H1 (cell line): Measurements from ENCODE around the gene ARHGAP24. TPM values are rescaled to one million over a fixed set of nuclear protein-coding genes. Genes with fewer than 3 reads are reported as not detected.

ENCODE experiments used
- BCL11A ChIP-seq, 2 experiments: IDR thresholded peaks; one replicate each; pipeline ENCODE4 v1.6.1; 2011; ENCODE audit warnings: low read depth in 2 of 2, low read length in 2 of 2, mild to moderate bottlenecking in 2 of 2
- CHD1 ChIP-seq: IDR thresholded peaks from 2 replicates; pipeline ENCODE4 v1.6.1; 2012; ENCODE audit warnings: low read depth, low read length, improper control_type of control experiment
- CHD7 ChIP-seq: fragments of 300-600 bp; sonication (generic); IDR thresholded peaks from 2 replicates; pipeline ENCODE4 v1.7.1; 2012; ENCODE audit warnings: low read length, moderate library complexity, mild to moderate bottlenecking, inconsistent platforms; ENCODE audit not compliant: insufficient replicate concordance
- EP300 ChIP-seq, 2 experiments: IDR thresholded peaks; 1 replicate in 1 of 2; 2 replicates in 1 of 2; pipeline ENCODE4 v1.6.1; 2011 to 2012; ENCODE audit warnings: low read depth in 2 of 2, low read length in 2 of 2, mild to moderate bottlenecking in 2 of 2, borderline replicate concordance in 1 of 2, inconsistent platforms in 1 of 2, moderate library complexity in 1 of 2
- PHF8 ChIP-seq: fragments of 200-600 bp; sonication (generic); conservative IDR thresholded peaks from 2 replicates; pipeline ENCODE4 v1.7.1; 2012; ENCODE audit warnings: low read depth, mild to moderate bottlenecking, inconsistent platforms, low read length, moderate library complexity
- RBBP5 ChIP-seq: IDR thresholded peaks from 2 replicates; pipeline ENCODE4 v1.7.1; 2012; ENCODE audit warnings: low read depth, mild to moderate bottlenecking, inconsistent platforms, low read length, moderate library complexity, borderline replicate concordance
- RXRA ChIP-seq: IDR thresholded peaks from 2 replicates; pipeline ENCODE4 v1.6.1; 2011; ENCODE audit warnings: low read depth, mild to moderate bottlenecking, low read length, moderate library complexity; ENCODE audit not compliant: insufficient read depth
- SAP30 ChIP-seq: fragments of 300-600 bp; sonication (generic); IDR thresholded peaks from 2 replicates; pipeline ENCODE4 v1.7.1; 2012; ENCODE audit warnings: low read length, moderate library complexity, mild to moderate bottlenecking, inconsistent platforms; ENCODE audit not compliant: insufficient read depth, insufficient replicate concordance
- SIRT6 ChIP-seq: IDR thresholded peaks from one replicate; pipeline ENCODE4 v1.7.1; 2012; ENCODE audit warnings: low read length, inconsistent platforms
- SP1 ChIP-seq: IDR thresholded peaks from 2 replicates; pipeline ENCODE4 v1.6.1; 2011; ENCODE audit warnings: low read depth, low read length
- SRF ChIP-seq: IDR thresholded peaks from 2 replicates; pipeline ENCODE4 v1.6.1; 2011; ENCODE audit warnings: mild to moderate bottlenecking, low read depth, low read length, moderate library complexity
- TBP ChIP-seq: IDR thresholded peaks from 2 replicates; pipeline ENCODE4 v1.6.1; 2011; ENCODE audit warnings: low read depth, low read length, improper control_type of control experiment
- polyA plus RNA-seq, 7 experiments: library from polyadenylated mRNA; depleted of rRNA in 3 of 7; stranded (reverse) in 5 of 7; unstranded in 2 of 7; fragments of >200 nt in 5 of 7; fragments of 200-250 nt in 2 of 7; gene quantifications; 1 replicate in 5 of 7; 2 replicates in 1 of 7; 4 replicates in 1 of 7; pipeline versions ENCODE4 v1.2.1 to v1.2.3, GENCODE V29; 2011 to 2013; ENCODE audit warnings: missing spikeins in 2 of 7, mixed read lengths in 2 of 7
- total RNA-seq: library from RNA; stranded (reverse); fragmentation: NEBNext Ultra II Directional; extraction: Animal tissue kit (Norgen Biotek cat#: 25700); gene quantifications from 2 replicates; pipeline ENCODE4 v1.2.1, GENCODE V29; 2021

Gene ARHGAP24
- total and polyA plus RNA-seq, 2 of the 8 experiments (the other 6 are each of a cell fraction or from before 2014, with no cell fraction given) = 0.08 to 0.50 TPM

GRCh38 chr4:85686398-85686797, 211.4 kb downstream of the ARHGAP24 start (continued):
- TF ChIP-seq CHD7 = no peak
- TF ChIP-seq SP1 = no peak
- no peak for TF ChIP-seq TBP
- TF ChIP-seq SAP30 = no peak
- TF ChIP-seq EP300 (IDR thresholded peaks at IDR 0.05; ENCODE audit: borderline replicate concordance in 1 of 2, low read depth in 2 of 2, low read length in 2 of 2) = no peak
- no peak for TF ChIP-seq PHF8
- TF ChIP-seq SIRT6 = no peak
- TF ChIP-seq CHD1 = no peak
- TF ChIP-seq SRF = no peak
- TF ChIP-seq BCL11A (IDR thresholded peaks at IDR 0.05; ENCODE audit: low read depth in 2 of 2, low read length in 2 of 2) = no peak
- TF ChIP-seq RBBP5 = no peak
- TF ChIP-seq RXRA = no peak
